K562 (cell line): ENCODE results near the gene RARG. TPM values are rescaled to one million over a fixed set of nuclear protein-coding genes. Genes with fewer than 3 reads are reported as not detected.

Experiments used
- ATAC-seq: fragments of 200-7000 bp; cut with Tn5 transposase; 3 replicates; pipeline ENCODE4 v1.9.1; 2020; ENCODE audit warnings: moderate library complexity
- BruUV-seq: library from RNA; stranded (reverse); fragments of 400-500 nt; replicated peaks from 2 replicates; lab custom pipeline; 2021; lab: Mats Ljungman, UMichigan
- CTCF ChIA-PET: fragments of 300-600 bp; formaldehyde crosslinking; extraction: SDS; loops from one replicate; lab custom pipeline; 2021; ENCODE audit warnings: low intra/inter-chr PET ratio; lab: Yijun Ruan, JAX
- POLR2A ChIA-PET: fragments of 300-600, 350-650 bp; sonication (Branson Sonifier 250); formaldehyde crosslinking; extraction: SDS; loops from one replicate; lab custom pipeline; 2021; ENCODE audit warnings: antibody characterized with exemption, inconsistent platforms; lab: Yijun Ruan, JAX
- DNase-seq, 4 experiments: peaks; one replicate each; pipeline versions ENCODE4 v3.0.0 to v3.0.0-alpha.2; 2011 to 2018; ENCODE audit warnings: low spot score in 3 of 4, mixed read lengths in 3 of 4; ENCODE audit errors: extremely low read depth in 1 of 4
- FAIRE-seq: peaks from 2 replicates; lab custom pipeline; 2011; peaks lifted over from hg19 to GRCh38; lab: Jason Lieb, UNC
- H2AFZ ChIP-seq: 2 replicates; pipeline ENCODE4 v1.6.0; 2011; ENCODE audit warnings: low read depth, low read length, control low read depth, inconsistent platforms
- H3K27ac ChIP-seq: fragments of 200-600 bp; 3 replicates; pipeline ENCODE4 v1.8.0; 2011; ENCODE audit warnings: low read depth, mild to moderate bottlenecking, control low read depth, inconsistent platforms, low read length, moderate library complexity, mixed read lengths; ENCODE audit errors: extremely low read depth
- H3K27me3 ChIP-seq, 2 experiments: fragments of 300-600 bp in 1 of 2; 2 replicates in 1 of 2; 3 replicates in 1 of 2; pipeline versions ENCODE4 v1.6.0 to v1.8.0; 2011; ENCODE audit warnings: inconsistent platforms in 2 of 2, low read length in 2 of 2, mild to moderate bottlenecking in 1 of 2, mixed read lengths in 1 of 2, moderate library complexity in 1 of 2; ENCODE audit not compliant: control insufficient read depth in 2 of 2, insufficient read depth in 2 of 2
- H3K36me3 ChIP-seq: fragments of 300-600 bp; 3 replicates; pipeline ENCODE4 v1.8.0; 2011; ENCODE audit warnings: mild to moderate bottlenecking, low read length, inconsistent platforms; ENCODE audit not compliant: control insufficient read depth, insufficient read depth
- H3K4me1 ChIP-seq, 2 experiments: fragments of 200-600 bp in 1 of 2; replicated peaks in 1 of 2; 2 replicates in 1 of 2; 3 replicates in 1 of 2; pipeline versions ENCODE4 v1.5.1 to v1.8.0; 2011; ENCODE audit warnings: inconsistent platforms in 2 of 2, low read length in 2 of 2, mild to moderate bottlenecking in 1 of 2, mixed read lengths in 1 of 2, moderate library complexity in 1 of 2; ENCODE audit not compliant: control insufficient read depth in 2 of 2, insufficient read depth in 2 of 2
- H3K4me2 ChIP-seq: 2 replicates; pipeline ENCODE4 v1.6.1; 2011; ENCODE audit warnings: low read length, control low read depth, inconsistent platforms, mixed read lengths; ENCODE audit not compliant: insufficient read depth
- H3K4me3 ChIP-seq: fragments of 200-600 bp; sonication (generic), shearing (Covaris generic); 2 replicates; pipeline ENCODE4 v1.5.1; 2016; ENCODE audit warnings: control low read depth, inconsistent platforms
- H3K79me2 ChIP-seq: fragments of 200-600 bp; 3 replicates; pipeline ENCODE4 v1.8.0; 2011; ENCODE audit warnings: low read length, inconsistent platforms; ENCODE audit not compliant: control insufficient read depth, insufficient read depth
- H3K9ac ChIP-seq, 2 experiments: 2 replicates each; pipeline versions ENCODE4 v1.6.0 to v1.6.1; 2011; ENCODE audit warnings: low read depth in 2 of 2, low read length in 2 of 2, control low read depth in 1 of 2, inconsistent platforms in 1 of 2, mild to moderate bottlenecking in 1 of 2, mixed read lengths in 1 of 2; ENCODE audit not compliant: insufficient read depth in 1 of 2
- H3K9me1 ChIP-seq: one replicate; pipeline ENCODE4 v1.6.0; 2011; ENCODE audit warnings: inconsistent platforms, mild to moderate bottlenecking, low read length, moderate library complexity; ENCODE audit not compliant: control insufficient read depth, insufficient read depth
- H3K9me3 ChIP-seq: replicated peaks from 2 replicates; pipeline ENCODE4 v1.5.1; 2011; ENCODE audit warnings: low read depth, low read length, inconsistent platforms; ENCODE audit not compliant: control insufficient read depth, insufficient read depth
- H4K20me1 ChIP-seq: replicated peaks from 2 replicates; pipeline ENCODE4 v1.6.1; 2011; ENCODE audit warnings: low read length, inconsistent platforms, mixed read lengths; ENCODE audit not compliant: control insufficient read depth, insufficient read depth
- ADNP ChIP-seq: fragments of 200-800 bp; sonication (Bioruptor generic); IDR thresholded peaks from 2 replicates; pipeline ENCODE4 v1.6.1; 2016; ENCODE audit warnings: missing genetic modification characterization, missing compliant biosample characterization
- MAZ ChIP-seq, 2 experiments: fragments of 450-650 bp in 1 of 2; sonication (generic) in 1 of 2; formaldehyde crosslinking; IDR thresholded peaks in 1 of 2; conservative IDR thresholded peaks in 1 of 2; 2 replicates each; pipeline versions ENCODE4 v1.4.0 to v1.5.0; 2020; ENCODE audit warnings: mild to moderate bottlenecking in 1 of 2, missing genetic modification reagents in 1 of 2
- RBM17 ChIP-seq: fragments of 200-400 bp; formaldehyde crosslinking; IDR thresholded peaks from 2 replicates; pipeline ENCODE4 v1.6.1; 2017; ENCODE audit warnings: low read depth, mild to moderate bottlenecking, low read length, borderline replicate concordance
- ZKSCAN1 ChIP-seq: fragments of 150-350 bp; IDR thresholded peaks from 2 replicates; pipeline ENCODE4 v1.6.1; 2016; ENCODE audit warnings: low read depth, low read length
- WGBS: fragments of 100-300 bp; shearing (Covaris generic); methylation state at CpG from one replicate; pipeline ENCODE4 v1.1.6; 2016; ENCODE audit warnings: low coverage, mixed read lengths; ENCODE audit not compliant: insufficient coverage; ENCODE audit errors: missing lambda C conversion rate; 5-methylcytosine and 5-hydroxymethylcytosine counted together
- in situ Hi-C: fragments of 300-500 bp; cut with MboI; formaldehyde crosslinking; loops from 4 replicates; pipeline ENCODE4 v1.15.0; 2018; ENCODE audit warnings: inconsistent platforms, mixed read lengths
- intact Hi-C: fragments of 100-400 bp; cut with micrococcal nuclease; formaldehyde crosslinking; loops from 2 replicates; pipeline ENCODE4 v1.14.2; 2022
- polyA plus RNA-seq, 8 experiments: library from polyadenylated mRNA; depleted of rRNA in 4 of 8; stranded (reverse) in 5 of 8; unstranded in 3 of 8; fragments of >200 nt; fragmentation: Nextera tagmentation in 2 of 8; fragmentation: Illumina TruSeq in 1 of 8; extraction: Ambion mirVana in 2 of 8; extraction: Trizol in 1 of 8; gene quantifications; 2 replicates each; pipeline versions ENCODE4 v1.2.1 to v1.2.3, GENCODE V29; 2011 to 2014; ENCODE audit warnings: inconsistent platforms in 1 of 8, missing spikeins in 1 of 8
- total RNA-seq, 7 experiments: library from RNA; depleted of rRNA in 6 of 7; stranded (reverse); fragments of >200 nt in 6 of 7; fragmentation: Illumina TruSeq in 2 of 7; extraction: Trizol in 2 of 7; gene quantifications; 2 replicates each; pipeline versions ENCODE4 v1.2.1 to v1.2.3, GENCODE V29; 2011 to 2021; ENCODE audit warnings: low replicate concordance in 1 of 7
- TF ChIP-seq, protein P1 (sequence below): fragments of 200-800 bp; sonication (Bioruptor generic); IDR thresholded peaks from 2 replicates; pipeline ENCODE4 v1.6.1; 2017; ENCODE audit warnings: missing genetic modification characterization, missing compliant biosample characterization
- TF ChIP-seq, protein P2 (sequence below): fragments of 450-650 bp; IDR thresholded peaks from 2 replicates; pipeline ENCODE4 v1.7.0; 2016; ENCODE audit warnings: borderline replicate concordance
- TF ChIP-seq, protein P3 (sequence below): sonication (generic); formaldehyde crosslinking; IDR thresholded peaks from 2 replicates; pipeline ENCODE4 v1.8.0; 2022; ENCODE audit warnings: mild to moderate bottlenecking, missing genetic modification reagents

RARG gene
- total and polyA plus RNA-seq, 9 of the 15 experiments (the other 6 are each of a cell fraction or from before 2014, with no cell fraction given), result 0.18 to 7.6 (median 3.8) TPM

DNA sequence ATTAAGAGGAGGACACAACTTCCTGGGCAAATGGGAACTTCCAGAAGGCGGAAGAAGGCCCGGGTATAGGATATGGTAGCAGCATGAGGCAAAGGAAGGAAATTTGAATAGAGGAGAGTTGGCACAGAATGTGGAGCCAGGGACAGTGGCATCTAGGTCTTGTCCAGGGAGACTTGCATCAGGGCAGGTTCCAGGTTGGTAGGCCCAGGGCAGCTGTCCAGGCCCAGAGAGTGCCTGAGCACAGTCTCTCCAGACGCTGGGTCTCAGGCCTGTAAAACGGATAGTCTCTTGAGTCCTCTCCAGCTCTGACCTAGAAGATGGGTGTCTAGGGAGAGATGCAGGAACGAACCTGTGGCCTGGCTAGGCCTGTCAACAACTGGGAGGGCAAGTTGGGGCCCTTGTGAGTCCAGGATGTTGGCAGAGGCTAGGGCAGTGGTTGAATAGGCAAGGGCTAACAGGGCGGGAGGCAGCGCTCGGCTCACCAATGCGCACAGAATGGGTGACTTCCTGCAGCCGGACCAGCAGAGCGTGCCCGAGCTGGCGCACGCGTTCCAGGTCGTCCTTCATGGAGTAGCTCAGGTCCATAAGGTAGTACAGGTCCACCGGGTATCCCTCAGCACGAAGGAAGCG lies 34.9 kb downstream of the RARG start:
- Histone ChIP-seq H3K4me2 (no peak overlapping the region), H3K9me3 (no peaks in the 10 kb centered on the region), H3K9me1 (no peaks in the 10 kb centered on the region), H3K4me1 (peaks cover 28 to 30% of the 10 kb centered on the region in 2 experiments; a peak in 4 of 5 replicates), H3K27me3 (no peaks in the 10 kb centered on the region), H4K20me1 (no peaks in the 10 kb centered on the region), H3K9ac (no peak overlapping the region), H3K79me2 (no peaks in the 10 kb centered on the region), H2AFZ (no peak overlapping the region), H3K4me3 (no peak overlapping the region), H3K36me3 (no peaks in the 10 kb centered on the region), H3K27ac (no peak overlapping the region)
- in situ Hi-C loops (no loop called here), intact Hi-C loops (no loop called here)
- no peak for DNase-seq
- 87% methylated on average over 19 of the region's 19 CpGs for WGBS
- no peak for FAIRE-seq
- no peak for ATAC-seq
- ChIA-PET CTCF (no interaction called here), POLR2A (interaction anchor here (0.7 to 1.2 kb wide), 3 partner anchors 11 to 318 kb away, joined by 3 to 7 read pairs (median 5); no protein-coding TSS in a partner anchor)
- no TSS peak for BruUV-seq
- TF ChIP-seq MAZ (CRISPR knock-in tag; conservative IDR thresholded peaks at IDR 0.05 in 1 of 2, IDR thresholded peaks at IDR 0.05 in 1 of 2) (no peak), ZKSCAN1 (no peak), ADNP (no peak), RBM17 (no peak)
- TF ChIP-seq, protein P1, sequence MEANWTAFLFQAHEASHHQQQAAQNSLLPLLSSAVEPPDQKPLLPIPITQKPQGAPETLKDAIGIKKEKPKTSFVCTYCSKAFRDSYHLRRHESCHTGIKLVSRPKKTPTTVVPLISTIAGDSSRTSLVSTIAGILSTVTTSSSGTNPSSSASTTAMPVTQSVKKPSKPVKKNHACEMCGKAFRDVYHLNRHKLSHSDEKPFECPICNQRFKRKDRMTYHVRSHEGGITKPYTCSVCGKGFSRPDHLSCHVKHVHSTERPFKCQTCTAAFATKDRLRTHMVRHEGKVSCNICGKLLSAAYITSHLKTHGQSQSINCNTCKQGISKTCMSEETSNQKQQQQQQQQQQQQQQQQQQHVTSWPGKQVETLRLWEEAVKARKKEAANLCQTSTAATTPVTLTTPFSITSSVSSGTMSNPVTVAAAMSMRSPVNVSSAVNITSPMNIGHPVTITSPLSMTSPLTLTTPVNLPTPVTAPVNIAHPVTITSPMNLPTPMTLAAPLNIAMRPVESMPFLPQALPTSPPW, result no peak
- TF ChIP-seq, protein P2, sequence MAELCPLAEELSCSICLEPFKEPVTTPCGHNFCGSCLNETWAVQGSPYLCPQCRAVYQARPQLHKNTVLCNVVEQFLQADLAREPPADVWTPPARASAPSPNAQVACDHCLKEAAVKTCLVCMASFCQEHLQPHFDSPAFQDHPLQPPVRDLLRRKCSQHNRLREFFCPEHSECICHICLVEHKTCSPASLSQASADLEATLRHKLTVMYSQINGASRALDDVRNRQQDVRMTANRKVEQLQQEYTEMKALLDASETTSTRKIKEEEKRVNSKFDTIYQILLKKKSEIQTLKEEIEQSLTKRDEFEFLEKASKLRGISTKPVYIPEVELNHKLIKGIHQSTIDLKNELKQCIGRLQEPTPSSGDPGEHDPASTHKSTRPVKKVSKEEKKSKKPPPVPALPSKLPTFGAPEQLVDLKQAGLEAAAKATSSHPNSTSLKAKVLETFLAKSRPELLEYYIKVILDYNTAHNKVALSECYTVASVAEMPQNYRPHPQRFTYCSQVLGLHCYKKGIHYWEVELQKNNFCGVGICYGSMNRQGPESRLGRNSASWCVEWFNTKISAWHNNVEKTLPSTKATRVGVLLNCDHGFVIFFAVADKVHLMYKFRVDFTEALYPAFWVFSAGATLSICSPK, result no peak
- TF ChIP-seq, protein P3, sequence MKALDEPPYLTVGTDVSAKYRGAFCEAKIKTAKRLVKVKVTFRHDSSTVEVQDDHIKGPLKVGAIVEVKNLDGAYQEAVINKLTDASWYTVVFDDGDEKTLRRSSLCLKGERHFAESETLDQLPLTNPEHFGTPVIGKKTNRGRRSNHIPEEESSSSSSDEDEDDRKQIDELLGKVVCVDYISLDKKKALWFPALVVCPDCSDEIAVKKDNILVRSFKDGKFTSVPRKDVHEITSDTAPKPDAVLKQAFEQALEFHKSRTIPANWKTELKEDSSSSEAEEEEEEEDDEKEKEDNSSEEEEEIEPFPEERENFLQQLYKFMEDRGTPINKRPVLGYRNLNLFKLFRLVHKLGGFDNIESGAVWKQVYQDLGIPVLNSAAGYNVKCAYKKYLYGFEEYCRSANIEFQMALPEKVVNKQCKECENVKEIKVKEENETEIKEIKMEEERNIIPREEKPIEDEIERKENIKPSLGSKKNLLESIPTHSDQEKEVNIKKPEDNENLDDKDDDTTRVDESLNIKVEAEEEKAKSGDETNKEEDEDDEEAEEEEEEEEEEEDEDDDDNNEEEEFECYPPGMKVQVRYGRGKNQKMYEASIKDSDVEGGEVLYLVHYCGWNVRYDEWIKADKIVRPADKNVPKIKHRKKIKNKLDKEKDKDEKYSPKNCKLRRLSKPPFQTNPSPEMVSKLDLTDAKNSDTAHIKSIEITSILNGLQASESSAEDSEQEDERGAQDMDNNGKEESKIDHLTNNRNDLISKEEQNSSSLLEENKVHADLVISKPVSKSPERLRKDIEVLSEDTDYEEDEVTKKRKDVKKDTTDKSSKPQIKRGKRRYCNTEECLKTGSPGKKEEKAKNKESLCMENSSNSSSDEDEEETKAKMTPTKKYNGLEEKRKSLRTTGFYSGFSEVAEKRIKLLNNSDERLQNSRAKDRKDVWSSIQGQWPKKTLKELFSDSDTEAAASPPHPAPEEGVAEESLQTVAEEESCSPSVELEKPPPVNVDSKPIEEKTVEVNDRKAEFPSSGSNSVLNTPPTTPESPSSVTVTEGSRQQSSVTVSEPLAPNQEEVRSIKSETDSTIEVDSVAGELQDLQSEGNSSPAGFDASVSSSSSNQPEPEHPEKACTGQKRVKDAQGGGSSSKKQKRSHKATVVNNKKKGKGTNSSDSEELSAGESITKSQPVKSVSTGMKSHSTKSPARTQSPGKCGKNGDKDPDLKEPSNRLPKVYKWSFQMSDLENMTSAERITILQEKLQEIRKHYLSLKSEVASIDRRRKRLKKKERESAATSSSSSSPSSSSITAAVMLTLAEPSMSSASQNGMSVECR (CRISPR knock-in tag), result no peak
